H1 (cell line): ENCODE data around the gene TSC2. TPM values are rescaled to one million over a fixed set of nuclear protein-coding genes. Genes with fewer than 3 reads are reported as not detected.

Experiments
- CTCF ChIA-PET: fragments of 300-600 bp; sonication (Branson Sonifier 250); formaldehyde crosslinking; loops from one replicate; lab custom pipeline; 2021; ENCODE audit not compliant: partially characterized antibody; lab: Charles Lee
- POLR2A ChIA-PET: fragments of 300-600 bp; sonication (Branson Sonifier 250); formaldehyde crosslinking; loops from one replicate; lab custom pipeline; 2021; ENCODE audit warnings: inconsistent platforms; ENCODE audit not compliant: partially characterized antibody; lab: Charles Lee
- DNase-seq, 2 experiments: peaks; one replicate each; pipeline versions ENCODE4 v3.0.0 to v3.0.0-alpha.2; 2010 to 2022; ENCODE audit warnings: low spot score in 2 of 2, low read depth in 1 of 2, mixed read lengths in 1 of 2
- FAIRE-seq: peaks from 2 replicates; lab custom pipeline; 2011; peaks lifted over from hg19 to GRCh38; lab: Jason Lieb, UNC
- H2AFZ ChIP-seq: 2 replicates; pipeline ENCODE4 v1.8.1; 2012; ENCODE audit warnings: low read length, inconsistent platforms
- H2AK5ac ChIP-seq: 2 replicates; pipeline ENCODE4 v1.6.1; 2013; ENCODE audit warnings: low read depth, low read length
- H2BK120ac ChIP-seq: replicated peaks from 2 replicates; pipeline ENCODE3; 2013; ENCODE audit warnings: low read depth, low read length, inconsistent platforms
- H2BK12ac ChIP-seq: 2 replicates; pipeline ENCODE4 v1.6.1; 2013; ENCODE audit warnings: low read depth, low read length
- H2BK15ac ChIP-seq: 2 replicates; pipeline ENCODE4 v1.6.1; 2013; ENCODE audit warnings: low read length
- H2BK20ac ChIP-seq: 2 replicates; pipeline ENCODE4 v1.6.1; 2013; ENCODE audit warnings: low read length
- H2BK5ac ChIP-seq: 2 replicates; pipeline ENCODE4 v1.6.1; 2013; ENCODE audit warnings: low read depth, low read length
- H3K14ac ChIP-seq: 2 replicates; pipeline ENCODE4 v1.6.1; 2013; ENCODE audit warnings: inconsistent platforms; ENCODE audit not compliant: insufficient read length
- H3K18ac ChIP-seq: 2 replicates; pipeline ENCODE4 v1.6.1; 2013; ENCODE audit warnings: low read length; ENCODE audit errors: extremely low read depth
- H3K23ac ChIP-seq: 2 replicates; pipeline ENCODE4 v1.6.1; 2013; ENCODE audit warnings: inconsistent platforms; ENCODE audit not compliant: insufficient read length
- H3K23me2 ChIP-seq: 2 replicates; pipeline ENCODE4 v1.6.1; 2013; ENCODE audit warnings: low read depth, low read length
- H3K27ac ChIP-seq: 2 replicates; pipeline ENCODE4 v1.6.1; 2011; ENCODE audit warnings: low read depth, low read length, inconsistent platforms
- H3K27me3 ChIP-seq, 4 experiments: replicated peaks in 1 of 4; 1 replicate in 1 of 4; 2 replicates in 3 of 4; pipeline versions ENCODE4 v1.6.1 to v1.8.1; 2011 to 2013; ENCODE audit warnings: low read length in 3 of 4, mild to moderate bottlenecking in 3 of 4, inconsistent platforms in 2 of 4, mixed read lengths in 2 of 4, moderate library complexity in 1 of 4; ENCODE audit not compliant: control insufficient read depth in 3 of 4, insufficient read depth in 3 of 4; ENCODE audit errors: extremely low read depth in 1 of 4
- H3K36me3 ChIP-seq, 4 experiments: 2 replicates each; pipeline versions ENCODE4 v1.6.1 to v1.8.1; 2011 to 2013; ENCODE audit warnings: mild to moderate bottlenecking in 4 of 4, low read length in 3 of 4, moderate library complexity in 2 of 4, control low read depth in 1 of 4, inconsistent platforms in 1 of 4; ENCODE audit not compliant: insufficient read depth in 4 of 4, control insufficient read depth in 2 of 4
- H3K4ac ChIP-seq: replicated peaks from 2 replicates; pipeline ENCODE3; 2013; ENCODE audit warnings: low read length, low read depth, mixed read lengths, inconsistent platforms; ENCODE audit not compliant: insufficient read length
- H3K4me1 ChIP-seq, 4 experiments: replicated peaks in 1 of 4; 1 replicate in 1 of 4; 2 replicates in 3 of 4; pipeline versions ENCODE4 v1.6.1 to v1.8.1; 2011 to 2013; ENCODE audit warnings: low read length in 3 of 4, inconsistent platforms in 2 of 4, mixed read lengths in 1 of 4; ENCODE audit not compliant: insufficient read depth in 4 of 4, control insufficient read depth in 3 of 4
- H3K4me2 ChIP-seq, 2 experiments: 2 replicates each; pipeline versions ENCODE4 v1.6.1 to v1.8.1; 2011 to 2013; ENCODE audit warnings: low read depth in 2 of 2, low read length in 2 of 2, control low read depth in 1 of 2, inconsistent platforms in 1 of 2, mild to moderate bottlenecking in 1 of 2; ENCODE audit not compliant: insufficient read depth in 1 of 2
- H3K4me3 ChIP-seq, 4 experiments: fragments of 200-600, 300-600 bp in 1 of 4; sonication (generic), shearing (Covaris generic), sonication (Bioruptor Twin) in 1 of 4; 2 replicates each; pipeline versions ENCODE4 v1.5.1 to v1.8.1; 2011 to 2016; ENCODE audit warnings: low read length in 4 of 4, low read depth in 3 of 4, control low read depth in 2 of 4, inconsistent platforms in 2 of 4, mild to moderate bottlenecking in 2 of 4, mixed read lengths in 1 of 4, moderate library complexity in 1 of 4; ENCODE audit not compliant: insufficient read depth in 2 of 4; ENCODE audit errors: extremely low read depth in 1 of 4
- H3K56ac ChIP-seq: replicated peaks from 2 replicates; pipeline ENCODE3; 2013; ENCODE audit warnings: low read depth, mild to moderate bottlenecking, mixed read lengths, low read length, inconsistent platforms; ENCODE audit not compliant: insufficient read length
- H3K79me1 ChIP-seq: 2 replicates; pipeline ENCODE4 v1.6.1; 2013; ENCODE audit warnings: low read depth, low read length, control low read depth
- H3K79me2 ChIP-seq, 2 experiments: 2 replicates each; pipeline versions ENCODE4 v1.6.1 to v1.8.1; 2012 to 2013; ENCODE audit warnings: low read length in 2 of 2, mild to moderate bottlenecking in 2 of 2, inconsistent platforms in 1 of 2; ENCODE audit not compliant: insufficient read depth in 2 of 2, control insufficient read depth in 1 of 2
- H3K9ac ChIP-seq, 4 experiments: replicated peaks in 1 of 4; 1 replicate in 1 of 4; 2 replicates in 3 of 4; pipeline versions ENCODE4 v1.6.1 to v1.8.1; 2011 to 2013; ENCODE audit warnings: low read depth in 3 of 4, low read length in 3 of 4, control low read depth in 2 of 4, mild to moderate bottlenecking in 2 of 4, moderate library complexity in 2 of 4, inconsistent platforms in 1 of 4; ENCODE audit errors: extremely low read depth in 1 of 4
- H3K9me3 ChIP-seq, 2 experiments: 2 replicates each; pipeline versions ENCODE4 v1.6.1 to v1.8.1; 2012 to 2013; ENCODE audit warnings: mild to moderate bottlenecking in 2 of 2, moderate library complexity in 2 of 2, control low read depth in 1 of 2, inconsistent platforms in 1 of 2, low read depth in 1 of 2, low read length in 1 of 2, mixed read lengths in 1 of 2; ENCODE audit not compliant: insufficient read depth in 2 of 2
- H4K20me1 ChIP-seq, 2 experiments: replicated peaks in 1 of 2; 2 replicates each; pipeline versions ENCODE3 to v1.8.1; 2011 to 2013; ENCODE audit warnings: inconsistent platforms in 2 of 2, low read length in 2 of 2, mild to moderate bottlenecking in 1 of 2; ENCODE audit not compliant: insufficient read depth in 2 of 2, control insufficient read depth in 1 of 2
- H4K5ac ChIP-seq: 2 replicates; pipeline ENCODE4 v1.6.1; 2013; ENCODE audit warnings: low read length, low read depth, mixed read lengths, inconsistent platforms; ENCODE audit not compliant: insufficient read length
- H4K8ac ChIP-seq: 2 replicates; pipeline ENCODE4 v1.8.0; 2013; ENCODE audit warnings: mild to moderate bottlenecking, moderate library complexity, low read length, inconsistent platforms; ENCODE audit not compliant: insufficient read depth; ENCODE audit errors: extremely low read depth
- H4K91ac ChIP-seq: replicated peaks from 2 replicates; pipeline ENCODE3; 2013; ENCODE audit warnings: low read length, mixed read lengths, inconsistent platforms; ENCODE audit not compliant: insufficient read length
- TAF1 ChIP-seq: IDR thresholded peaks from 2 replicates; pipeline ENCODE4 v1.6.1; 2011; ENCODE audit warnings: mild to moderate bottlenecking, low read depth, low read length
- WGBS, 2 experiments: shearing (Covaris generic) in 1 of 2; methylation state at CpG; one replicate each; pipeline versions ENCODE4 v1.1.6 to v1.1.7; 2013 to 2015; ENCODE audit warnings: low lambda C conversion rate in 2 of 2, mixed read lengths in 2 of 2, inconsistent platforms in 1 of 2, low coverage in 1 of 2, missing lambda C conversion rate in 1 of 2; ENCODE audit not compliant: insufficient replicate concordance in 2 of 2, insufficient coverage in 1 of 2, insufficient read length in 1 of 2; ENCODE audit errors: extremely low coverage in 1 of 2, missing lambda C conversion rate in 1 of 2; 5-methylcytosine and 5-hydroxymethylcytosine counted together
- polyA plus RNA-seq, 7 experiments: library from polyadenylated mRNA; depleted of rRNA in 3 of 7; stranded (reverse) in 5 of 7; unstranded in 2 of 7; fragments of >200 nt in 5 of 7; fragments of 200-250 nt in 2 of 7; gene quantifications; 1 replicate in 5 of 7; 2 replicates in 1 of 7; 4 replicates in 1 of 7; pipeline versions ENCODE4 v1.2.1 to v1.2.3, GENCODE V29; 2011 to 2013; ENCODE audit warnings: missing spikeins in 2 of 7, mixed read lengths in 2 of 7
- total RNA-seq: library from RNA; stranded (reverse); fragmentation: NEBNext Ultra II Directional; extraction: Animal tissue kit (Norgen Biotek cat#: 25700); gene quantifications from 2 replicates; pipeline ENCODE4 v1.2.1, GENCODE V29; 2021

The TSC2 gene
- total and polyA plus RNA-seq, 2 of the 8 experiments (the other 6 are each of a cell fraction or from before 2014, with no cell fraction given), result 65.9 to 96.6 TPM

DNA sequence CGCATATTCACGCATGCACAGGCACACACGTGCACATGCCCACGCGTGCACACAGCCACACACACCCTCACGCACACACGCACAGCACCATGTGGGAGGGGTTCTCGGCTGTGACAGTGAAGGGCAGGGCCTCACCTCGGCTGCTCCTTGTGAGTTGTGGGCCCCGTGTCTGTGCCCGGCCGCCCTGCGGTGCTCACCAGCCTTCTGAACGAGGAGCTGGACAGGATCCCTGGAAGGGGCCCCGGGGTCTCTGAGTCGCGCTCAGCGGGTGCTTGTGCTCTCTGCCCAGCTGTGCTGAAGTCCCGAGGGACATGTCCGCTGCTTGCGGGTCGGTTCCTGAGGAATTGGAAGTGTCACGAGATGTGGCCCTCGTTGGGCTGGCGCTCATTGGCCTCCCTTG, 16.1 kb downstream of the TSC2 start:
- no peak overlapping the region for H3K9ac ChIP-seq
- no peak overlapping the region; the same call in 1 of the 2 replicates for H4K8ac ChIP-seq
- no peak overlapping the region for H2BK20ac ChIP-seq
- no peak for TF ChIP-seq TAF1
- no peak overlapping the region for H3K14ac ChIP-seq
- H3K4me2 ChIP-seq, result no peak overlapping the region
- H3K18ac ChIP-seq, result no peak overlapping the region
- peaks cover 0 to 11% of the 10 kb centered on the region in 2 experiments for H4K20me1 ChIP-seq
- no peak overlapping the region for H3K56ac ChIP-seq
- H2AK5ac ChIP-seq, result no peak overlapping the region
- H3K79me1 ChIP-seq, result no peaks in the 10 kb centered on the region
- H3K4me3 ChIP-seq, result no peak overlapping the region
- no peak overlapping the region for H3K23ac ChIP-seq
- H2BK15ac ChIP-seq, result no peak overlapping the region
- no peaks in the 10 kb centered on the region for H3K4me1 ChIP-seq
- H2BK120ac ChIP-seq, result no peak overlapping the region
- DNase-seq (no peak), FAIRE-seq (no peak)
- peak overlapping the region; percentile 49; the same call in 1 of the 2 replicates for H2BK5ac ChIP-seq
- no peaks in the 10 kb centered on the region for H3K23me2 ChIP-seq
- H3K36me3 ChIP-seq, result peaks cover 2 to 14% (median 6%) of the 10 kb centered on the region in 4 experiments; a peak in 6 of 8 replicates
- no peaks in the 10 kb centered on the region for H3K79me2 ChIP-seq
- H3K27me3 ChIP-seq, result no peaks in the 10 kb centered on the region
- no peak overlapping the region for H4K91ac ChIP-seq
- CTCF ChIA-PET, result interaction anchor here (0.8 to 2.8 kb wide), 4 partner anchors 8 to 48 kb away, joined by 3 to 14 read pairs (median 4); no protein-coding TSS in a partner anchor
- no peak overlapping the region for H4K5ac ChIP-seq
- H3K9me3 ChIP-seq, result no peaks in the 10 kb centered on the region
- H3K4ac ChIP-seq, result no peak overlapping the region
- no peak overlapping the region for H2AFZ ChIP-seq
- 93% methylated on average over 25 of the region's 25 CpGs; no CpG with 5 or more reads in 1 of the 2 experiments for WGBS, 2 experiments
- no peak overlapping the region for H3K27ac ChIP-seq
- 0 out of 2 replicates have a peak overlapping the region, but pooled peaks have one; percentile 23 for H2BK12ac ChIP-seq
- POLR2A ChIA-PET, result interaction anchor here (1.7 to 3.6 kb wide), 4 partner anchors 9 to 99 kb away, joined by 4 to 11 read pairs (median 8); partner anchors contain the start of genes NTHL1, RPS2, TRAF7 and TSC2
